HTERT RPE-1 (cell line): Measurements from ENCODE around the gene CACNA1A.
"Not testable (repeated sequence)": the region's sequence is repeated elsewhere in the genome, so short reads cannot be mapped to it uniquely, and the experiment has no call there.

ENCODE experiments used
- in situ Hi-C: fragments of 300-500 bp; cut with MboI; formaldehyde crosslinking; loops from 4 replicates; pipeline ENCODE4 v1.14.3; 2020; ENCODE audit warnings: low sequenced_read_pairs

CACNA1A gene

DNA sequence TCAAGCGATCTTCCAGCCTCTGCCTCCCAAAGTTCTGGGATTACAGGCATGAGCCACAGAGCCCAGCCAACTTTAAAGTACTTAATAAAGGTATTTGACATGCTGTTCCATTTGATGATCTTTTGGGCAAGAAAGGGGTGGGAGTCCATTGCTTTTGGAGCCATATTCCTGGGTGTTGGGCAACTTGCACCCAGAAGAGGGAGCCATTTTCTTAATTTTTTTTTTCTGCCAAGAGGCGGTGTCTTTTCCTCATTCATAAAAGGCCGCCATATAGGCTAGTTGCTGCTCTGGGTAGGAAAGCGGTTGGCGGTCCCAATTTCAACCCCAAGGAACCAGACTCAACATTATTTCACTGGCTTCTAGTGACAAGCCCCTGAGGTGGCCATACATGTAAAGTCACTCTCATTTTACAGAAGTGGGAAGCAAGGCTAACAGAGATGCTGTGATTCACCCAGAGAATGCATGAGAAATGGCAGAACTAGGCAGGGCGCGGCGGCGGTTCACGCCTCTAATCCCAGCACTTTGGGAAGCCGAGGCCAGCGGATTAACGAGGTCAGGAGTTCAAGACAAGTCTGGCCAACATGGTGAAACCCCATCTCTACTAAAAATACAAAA lies 139.6 kb downstream of the CACNA1A start:
- in situ Hi-C loops, result no loop called here

- in situ Hi-C loops, result no loop called here
Observed at GRCh38 chr19:13363954-13364353, 142.3 kb downstream of the CACNA1A start.

GRCh38 chr19:13363245-13363644 lies 143.0 kb downstream of the CACNA1A start:
- in situ Hi-C loops, result no loop called here

GRCh38 chr19:13362668-13363067 lies 143.6 kb downstream of the CACNA1A start:
- in situ Hi-C loops, result no loop called here

DNA sequence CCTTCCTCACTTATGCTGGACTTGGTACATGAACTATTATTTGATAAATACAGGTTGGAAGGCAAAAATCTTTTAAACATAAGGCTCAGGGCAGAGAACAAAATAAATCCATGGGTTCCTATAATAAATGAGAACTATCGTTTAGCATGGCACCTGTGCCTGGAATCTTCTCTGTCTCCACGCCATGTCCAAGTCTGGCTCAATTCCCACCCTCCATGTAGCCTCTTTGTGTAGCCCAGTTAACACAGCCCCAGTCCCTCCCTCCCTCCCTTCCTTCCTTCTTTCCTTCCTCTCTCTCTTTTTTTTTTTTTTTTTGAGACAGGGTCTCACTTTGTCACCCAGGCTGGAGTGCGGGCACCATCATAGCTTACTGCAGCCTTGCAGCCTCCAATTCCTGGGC lies 144.6 kb downstream of the CACNA1A start:
- in situ Hi-C loops, result not testable (repeated sequence)

- in situ Hi-C loops, result no loop called here
Observed at GRCh38 chr19:13356686-13357280, 149.5 kb downstream of the CACNA1A start.

DNA sequence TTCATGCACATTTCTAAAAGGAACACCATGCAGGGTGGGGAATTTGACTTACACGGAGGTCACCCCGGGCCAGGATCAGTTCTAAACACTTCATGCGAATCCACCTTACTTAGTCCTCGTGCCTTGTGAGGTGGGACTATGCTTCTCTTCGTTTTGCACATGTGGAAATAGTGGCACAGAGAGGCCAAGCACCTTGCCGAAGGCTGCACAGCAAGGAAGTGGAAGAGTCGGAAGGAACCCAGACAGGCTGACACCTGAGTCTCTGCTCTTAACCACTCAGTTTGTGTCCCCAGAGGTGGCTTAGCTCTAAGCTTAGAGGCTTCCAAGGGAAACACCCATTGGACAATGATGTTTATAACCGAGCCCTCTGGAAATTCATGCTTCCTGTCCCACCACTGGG lies 150.1 kb downstream of the CACNA1A start:
- in situ Hi-C loops, result no loop called here

DNA sequence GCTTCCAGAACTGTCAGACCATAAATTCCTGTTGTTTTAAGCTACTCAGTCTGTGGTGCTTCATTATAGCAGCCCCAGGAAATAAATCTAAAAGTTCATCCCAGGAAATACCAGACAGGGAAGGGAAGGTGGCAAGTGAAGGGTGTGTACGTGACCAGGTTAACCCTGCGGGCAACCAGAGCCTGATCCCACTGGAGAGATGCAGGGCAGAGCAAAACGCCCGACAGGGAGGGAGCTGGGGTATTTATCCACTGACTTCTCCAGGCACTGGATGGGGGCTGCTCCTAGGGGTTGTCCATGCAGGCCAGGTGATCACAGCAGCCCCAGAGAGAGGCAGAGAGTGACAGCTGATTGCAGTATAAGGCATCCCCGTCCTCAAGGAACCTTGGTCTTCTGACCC lies 150.9 kb downstream of the CACNA1A start:
- in situ Hi-C loops, result no loop called here

GRCh38 chr19:13353625-13354024 lies 152.7 kb downstream of the CACNA1A start:
- in situ Hi-C loops, result no loop called here

GRCh38 chr19:13350759-13351158 lies 155.5 kb downstream of the CACNA1A start:
- in situ Hi-C loops, result no loop called here

GRCh38 chr19:13350072-13350471 lies 156.2 kb downstream of the CACNA1A start:
- in situ Hi-C loops, result no loop called here

DNA sequence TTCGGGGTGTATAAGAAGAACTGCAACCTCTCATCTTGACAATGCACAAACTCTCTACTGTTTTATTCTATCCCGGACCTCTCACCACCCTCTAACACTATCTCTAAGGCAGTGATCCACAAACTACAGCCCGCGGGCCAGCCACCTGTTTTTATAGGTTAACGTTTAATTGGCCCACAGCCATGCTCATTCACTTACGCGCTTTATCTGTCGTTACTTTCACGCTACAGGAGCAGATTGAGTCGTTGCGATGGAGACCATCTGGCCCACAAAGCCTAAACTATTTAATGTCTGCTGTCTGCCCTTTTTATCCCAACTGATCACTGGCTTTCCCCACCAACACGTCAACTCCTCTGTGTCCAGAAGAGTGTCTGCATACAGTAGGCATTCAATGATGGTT lies 158.9 kb downstream of the CACNA1A start:
- in situ Hi-C loops, result no loop called here

DNA sequence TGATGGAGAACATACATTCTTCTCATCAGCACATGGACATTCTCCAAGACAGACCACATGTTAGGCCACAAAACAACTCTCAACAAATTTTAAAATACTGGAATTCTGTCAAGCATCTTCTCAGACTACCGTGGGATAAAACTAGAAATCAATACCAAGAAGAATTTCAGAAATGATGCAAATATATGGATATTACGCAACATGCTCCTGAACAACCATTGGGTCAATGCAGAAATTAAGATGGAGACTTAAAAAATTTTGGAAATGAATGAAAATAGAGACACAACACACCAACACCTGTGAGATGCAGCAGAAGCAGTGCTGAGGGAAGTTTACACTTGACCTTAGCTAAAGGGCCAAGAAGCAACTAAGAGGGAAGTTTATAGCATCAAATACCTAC lies 162.8 kb downstream of the CACNA1A start:
- in situ Hi-C loops, result no loop called here

- in situ Hi-C loops, result no loop called here
Observed at GRCh38 chr19:13342672-13343071, 163.6 kb downstream of the CACNA1A start.

DNA sequence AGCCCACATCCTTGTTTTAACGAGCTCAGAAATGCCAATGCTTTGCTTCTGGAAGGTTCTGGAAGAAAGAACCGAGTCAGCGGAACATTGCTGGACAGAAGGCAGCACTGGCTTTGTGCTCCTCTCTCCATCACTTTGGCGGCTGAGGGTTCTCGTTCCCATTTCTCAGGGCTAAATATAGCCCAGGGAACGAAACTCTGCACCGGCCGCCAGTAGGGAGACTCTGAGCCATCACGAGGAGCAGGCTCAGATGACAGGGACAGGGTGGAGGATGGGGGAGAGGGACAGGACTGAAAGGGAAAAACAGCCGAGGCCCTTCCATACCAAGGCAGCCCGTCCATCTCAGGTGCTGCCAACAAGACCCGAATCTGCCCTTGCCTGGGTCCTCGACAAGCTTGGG lies 166.4 kb downstream of the CACNA1A start:
- in situ Hi-C loops, result no loop called here

- in situ Hi-C loops, result no loop called here
Observed at GRCh38 chr19:13337181-13337580, 169.1 kb downstream of the CACNA1A start.

DNA sequence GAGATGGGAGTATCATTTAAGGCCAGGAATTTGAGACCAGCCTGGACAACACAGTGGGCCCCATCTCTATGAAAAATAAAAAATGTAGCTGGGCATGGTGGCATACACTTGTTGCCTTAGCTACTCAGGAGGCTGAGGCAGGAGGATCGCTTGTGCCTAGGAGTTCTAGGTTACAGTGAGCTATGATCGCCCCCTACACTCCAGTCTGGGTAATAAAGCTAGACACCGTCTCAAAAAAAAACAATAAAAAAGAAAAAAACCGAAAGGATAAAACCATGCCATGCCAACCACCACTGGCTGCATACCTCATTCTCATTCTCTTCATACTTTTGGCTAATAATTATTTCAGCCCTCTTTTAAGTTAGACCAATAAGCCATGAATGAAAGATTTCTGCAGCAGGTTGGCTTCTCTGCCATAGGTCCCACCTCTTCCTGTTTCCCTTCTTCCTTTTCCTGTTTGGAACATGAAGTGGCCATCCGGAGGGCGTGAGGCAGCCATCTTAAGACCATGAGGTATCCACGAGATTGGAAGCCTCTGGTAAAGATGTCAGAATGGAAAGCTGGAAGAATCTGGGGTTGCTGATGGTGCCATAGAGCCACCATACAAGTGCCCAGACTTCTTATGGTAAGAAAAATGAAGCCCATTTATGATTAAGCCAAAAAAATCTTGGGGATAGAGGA lies 171.3 kb downstream of the CACNA1A start:
- in situ Hi-C loops, result no loop called here

- in situ Hi-C loops, result no loop called here
Observed at GRCh38 chr19:13330285-13330684, 176.0 kb downstream of the CACNA1A start.

GRCh38 chr19:13329766-13330165 lies 176.5 kb downstream of the CACNA1A start:
- in situ Hi-C loops, result no loop called here

GRCh38 chr19:13328241-13328640 lies 178.0 kb downstream of the CACNA1A start:
- in situ Hi-C loops, result no loop called here

GRCh38 chr19:13319526-13319925 lies 186.8 kb downstream of the CACNA1A start:
- in situ Hi-C loops, result no loop called here

DNA sequence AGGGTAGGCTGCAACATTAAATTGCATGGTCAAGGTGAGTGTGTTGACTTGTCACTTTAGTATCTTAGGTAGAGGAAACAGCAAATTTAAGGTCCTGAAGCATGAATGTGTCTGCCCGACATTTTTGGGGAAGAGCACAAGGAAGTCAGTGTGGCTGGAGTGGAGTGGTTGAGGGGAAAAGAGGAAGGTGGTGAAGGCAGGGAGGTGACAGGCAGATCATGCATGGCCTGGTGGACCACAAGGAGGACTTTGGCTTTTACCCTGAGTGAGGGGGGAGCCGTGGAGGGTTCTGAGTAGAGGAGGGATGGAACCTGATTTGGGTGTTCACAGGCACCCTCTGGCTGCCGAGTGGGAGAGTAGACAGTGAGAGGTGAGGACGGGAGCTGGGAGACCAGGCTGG lies 188.1 kb downstream of the CACNA1A start:
- in situ Hi-C loops, result no loop called here
